Activated T-cell treated with anti-CD3 and anti-CD28 coated beads, Interleukin-2, amount 50 U/mL, for 24 hours (primary cell): ENCODE results near the gene ZNRF2.

ENCODE experiments used
- DNase-seq: peaks from one replicate; pipeline ENCODE4 v3.0.0-alpha.2; 2020
- H3K27ac Mint-ChIP-seq: 2 replicates; pipeline ENCODE4 v1.8.0; 2020; ENCODE audit warnings: mild to moderate bottlenecking, mixed read lengths
- H3K27me3 Mint-ChIP-seq: 2 replicates; pipeline ENCODE4 v1.8.0; 2020; ENCODE audit warnings: mixed read lengths
- H3K36me3 Mint-ChIP-seq: 2 replicates; pipeline ENCODE4 v1.8.0; 2020; ENCODE audit warnings: low read depth, mixed read lengths
- H3K4me1 Mint-ChIP-seq: 2 replicates; pipeline ENCODE4 v1.8.0; 2020; ENCODE audit warnings: low read depth, mixed read lengths
- H3K4me3 Mint-ChIP-seq: 2 replicates; pipeline ENCODE4 v1.8.0; 2020; ENCODE audit warnings: mild to moderate bottlenecking, moderate library complexity, mixed read lengths
- H3K9me3 Mint-ChIP-seq: 2 replicates; pipeline ENCODE4 v1.8.0; 2020; ENCODE audit warnings: mixed read lengths

The ZNRF2 gene

DNA sequence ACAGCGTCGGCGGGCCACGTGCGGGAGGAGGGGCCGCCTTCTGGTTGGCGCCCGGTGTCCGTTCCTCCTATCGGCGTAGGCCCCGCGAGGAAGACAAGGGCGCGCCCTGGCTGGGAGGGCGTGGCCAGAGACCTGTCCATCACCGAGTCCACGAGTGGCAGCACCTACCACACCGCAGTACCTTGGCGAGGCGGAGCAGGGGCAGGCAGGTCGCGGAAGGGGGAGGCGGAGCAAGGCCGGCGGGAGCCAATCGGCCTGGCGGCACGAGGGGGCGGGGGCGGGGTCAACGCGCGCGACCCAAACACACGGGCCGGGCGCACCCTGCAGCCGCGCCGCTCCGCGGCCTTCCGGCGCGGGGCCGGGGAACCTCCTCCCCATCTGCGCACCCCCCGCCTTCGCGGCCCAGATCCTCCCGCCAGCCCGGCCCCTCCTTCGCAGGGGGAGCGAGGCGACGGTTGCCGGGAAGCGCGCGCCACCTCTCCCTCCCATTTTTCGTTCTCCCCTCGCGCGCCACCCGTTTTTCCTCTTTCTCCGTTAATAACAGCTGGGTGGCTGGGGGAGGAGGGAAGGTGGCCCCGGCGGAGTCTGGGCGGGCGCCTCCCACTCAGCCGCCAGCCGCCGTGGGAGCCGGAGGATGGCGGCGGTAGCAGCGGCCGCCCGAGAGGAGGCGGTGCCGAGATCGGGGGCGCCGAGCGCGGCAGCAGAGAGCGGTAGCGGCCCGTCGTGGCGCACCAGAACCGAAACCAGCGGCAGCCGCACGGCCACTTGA, at the start of gene ZNRF2:
Gene ZNRF2 (plus strand): TSS at position 300 of the 769 bp plus-strand sequence. CDS start 761 bp downstream, outside the sequence.
- H3K27me3 Mint-ChIP-seq = no peaks in the 10 kb centered on the region
- DNase-seq = peak; percentile 98
- peaks cover 51% of the 10 kb centered on the region for H3K4me1 Mint-ChIP-seq
- peak within 1 kb of the TSS; percentile 94 for H3K27ac Mint-ChIP-seq
- H3K4me3 Mint-ChIP-seq = peak within 1 kb of the TSS; percentile 80
- H3K9me3 Mint-ChIP-seq = no peaks in the 10 kb centered on the region
- H3K36me3 Mint-ChIP-seq = peaks cover 8% of the 10 kb centered on the region

DNA sequence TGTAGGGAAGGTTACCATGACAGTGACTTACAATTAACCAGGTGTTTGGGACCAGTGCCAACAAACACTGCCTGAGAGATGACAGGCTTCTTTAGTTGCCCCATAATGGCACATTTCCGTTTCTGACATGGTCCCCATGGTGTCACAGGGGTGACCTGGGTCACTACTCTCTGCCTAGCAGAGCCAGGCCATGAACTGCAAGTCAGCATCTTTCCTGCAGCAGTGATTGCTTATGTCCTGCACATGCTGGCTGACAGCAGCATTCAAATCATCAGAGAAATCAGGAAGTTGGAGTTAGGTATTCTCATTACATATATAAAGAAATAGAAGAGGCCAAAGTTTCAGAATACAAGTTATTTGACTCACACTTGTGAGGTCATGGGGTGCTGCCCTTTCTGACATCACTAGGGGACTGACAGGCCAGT, 47.1 kb upstream of the ZNRF2 start:
- no peaks in the 10 kb centered on the region for H3K36me3 Mint-ChIP-seq
- DNase-seq = no peak

GRCh38 chr7:30238721-30239441, 45.5 kb upstream of the ZNRF2 start:
- Mint-ChIP-seq H3K4me3 (no peak overlapping the region), H3K4me1 (peaks cover 15% of the 10 kb centered on the region), H3K27ac (peak overlapping the region; percentile 27), H3K36me3 (no peaks in the 10 kb centered on the region), H3K27me3 (peaks cover 17% of the 10 kb centered on the region), H3K9me3 (no peaks in the 10 kb centered on the region)
- no peak for DNase-seq

More for the DNA sequence above, 47.1 kb upstream of the ZNRF2 start:
- Mint-ChIP-seq H3K27ac (no peak overlapping the region), H3K9me3 (no peaks in the 10 kb centered on the region), H3K4me1 (peaks cover 15% of the 10 kb centered on the region), H3K27me3 (peaks cover 17% of the 10 kb centered on the region), H3K4me3 (no peak overlapping the region)

- H3K9me3 Mint-ChIP-seq = no peaks in the 10 kb centered on the region
- peaks cover 17% of the 10 kb centered on the region for H3K27me3 Mint-ChIP-seq
- DNase-seq = no peak
- no peak overlapping the region for H3K27ac Mint-ChIP-seq
- H3K4me3 Mint-ChIP-seq = no peak overlapping the region
- peaks cover 18% of the 10 kb centered on the region for H3K4me1 Mint-ChIP-seq
- H3K36me3 Mint-ChIP-seq = no peaks in the 10 kb centered on the region
Observed at GRCh38 chr7:30240106-30240800, 44.1 kb upstream of the ZNRF2 start.

GRCh38 chr7:30241767-30242166, 42.6 kb upstream of the ZNRF2 start:
- no peaks in the 10 kb centered on the region for H3K36me3 Mint-ChIP-seq
- no peak overlapping the region for H3K27ac Mint-ChIP-seq
- peaks cover 17% of the 10 kb centered on the region for H3K27me3 Mint-ChIP-seq
- no peak for DNase-seq
- peaks cover 18% of the 10 kb centered on the region for H3K4me1 Mint-ChIP-seq
- no peak overlapping the region for H3K4me3 Mint-ChIP-seq
- H3K9me3 Mint-ChIP-seq = no peaks in the 10 kb centered on the region

DNA sequence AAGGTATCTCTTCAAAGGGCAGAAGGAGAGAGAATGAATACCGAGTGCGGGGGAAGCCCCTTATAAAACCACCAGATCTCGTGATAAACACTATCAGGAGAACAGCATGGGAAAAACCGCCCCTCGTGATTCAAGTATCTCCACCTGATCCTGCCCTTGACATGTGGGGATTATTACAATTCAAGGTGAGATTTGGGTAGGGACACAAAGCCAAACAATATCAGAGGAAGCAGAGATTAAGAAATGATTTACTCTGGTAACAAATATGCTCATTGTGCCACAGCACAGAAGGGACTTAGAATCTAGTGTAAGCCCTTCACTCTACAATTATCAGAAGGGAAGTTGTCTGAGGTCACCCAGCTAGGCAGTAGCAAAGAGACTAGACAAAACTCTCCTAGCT, 40.1 kb upstream of the ZNRF2 start:
- no peak for DNase-seq
- Mint-ChIP-seq H3K4me1 (peaks cover 13% of the 10 kb centered on the region), H3K9me3 (no peaks in the 10 kb centered on the region), H3K4me3 (no peak overlapping the region), H3K27me3 (peaks cover 13% of the 10 kb centered on the region), H3K36me3 (no peaks in the 10 kb centered on the region), H3K27ac (no peak overlapping the region)

GRCh38 chr7:30245913-30246312, 38.5 kb upstream of the ZNRF2 start:
- H3K36me3 Mint-ChIP-seq = no peaks in the 10 kb centered on the region
- peaks cover 4% of the 10 kb centered on the region for H3K27me3 Mint-ChIP-seq
- H3K4me3 Mint-ChIP-seq = no peak overlapping the region
- peaks cover 19% of the 10 kb centered on the region for H3K4me1 Mint-ChIP-seq
- DNase-seq = no peak
- H3K27ac Mint-ChIP-seq = no peak overlapping the region
- no peaks in the 10 kb centered on the region for H3K9me3 Mint-ChIP-seq

GRCh38 chr7:30246392-30246791, 38.0 kb upstream of the ZNRF2 start:
- Mint-ChIP-seq H3K36me3 (no peaks in the 10 kb centered on the region), H3K4me1 (peaks cover 21% of the 10 kb centered on the region), H3K9me3 (no peaks in the 10 kb centered on the region), H3K4me3 (no peak overlapping the region), H3K27ac (no peak overlapping the region), H3K27me3 (peaks cover 4% of the 10 kb centered on the region)
- no peak for DNase-seq

DNA sequence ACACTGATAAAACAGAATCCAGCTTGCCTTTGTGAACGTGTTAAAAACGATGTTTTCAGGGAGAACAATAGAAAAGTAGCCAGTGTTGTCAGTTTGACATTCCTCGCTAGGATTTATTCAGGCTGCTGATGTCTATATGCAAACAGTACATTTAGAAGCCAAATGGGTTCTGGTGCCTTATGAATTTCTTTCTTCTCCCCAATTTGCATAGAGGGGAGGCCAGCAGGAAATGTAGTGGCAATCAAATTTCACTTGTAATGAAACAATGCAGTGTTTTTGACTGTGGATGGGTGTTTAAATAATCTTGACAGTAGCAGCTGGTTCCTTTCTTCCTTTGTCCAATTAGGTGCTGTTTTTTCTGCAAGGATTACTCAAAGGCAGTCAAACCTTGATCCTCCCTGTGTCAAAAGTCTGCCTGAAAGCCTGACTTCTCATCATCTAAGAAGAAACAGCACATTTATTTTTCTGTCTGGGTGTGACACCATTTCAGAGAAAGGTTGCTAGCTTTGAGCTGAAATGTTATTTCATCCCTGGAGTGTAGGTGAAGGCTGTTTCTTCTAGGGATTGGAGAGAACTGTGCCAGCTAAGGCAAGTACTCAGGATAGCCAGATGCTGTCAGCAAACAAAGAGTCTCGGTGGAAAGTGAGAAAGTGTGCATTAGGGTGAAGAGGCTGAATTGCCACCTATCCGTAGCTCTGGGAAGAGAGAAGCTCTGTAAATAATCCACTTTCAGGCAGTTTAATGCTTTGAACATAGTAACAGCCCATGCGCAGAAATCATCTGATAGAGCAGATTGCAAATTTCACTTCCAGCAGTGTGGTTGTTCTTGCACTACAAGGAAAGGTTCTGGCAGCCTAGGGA, 36.6 kb upstream of the ZNRF2 start:
- Mint-ChIP-seq H3K4me1 (peaks cover 26% of the 10 kb centered on the region), H3K27me3 (no peaks in the 10 kb centered on the region), H3K27ac (no peak overlapping the region), H3K4me3 (no peak overlapping the region), H3K9me3 (no peaks in the 10 kb centered on the region), H3K36me3 (no peaks in the 10 kb centered on the region)
- no peak for DNase-seq

DNA sequence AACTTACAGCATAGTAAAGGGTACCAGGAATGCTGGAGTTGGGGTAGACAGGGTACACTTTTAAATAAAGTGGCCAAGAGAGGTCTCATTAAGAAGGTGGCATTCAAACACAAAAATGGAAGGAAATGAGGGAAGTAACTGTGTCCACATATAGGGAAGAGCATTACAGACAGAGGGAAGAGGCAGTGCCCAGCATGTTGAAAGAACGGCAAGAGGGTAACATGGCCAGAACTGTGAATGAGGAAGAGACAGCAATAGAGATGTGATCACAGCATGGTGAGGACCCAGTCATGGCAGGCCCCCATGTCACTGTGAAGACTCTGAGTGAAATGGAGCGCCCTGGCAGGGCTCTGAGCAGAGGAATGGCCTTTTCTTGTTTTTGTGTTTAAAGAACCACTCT, 35.1 kb upstream of the ZNRF2 start:
- no peaks in the 10 kb centered on the region for H3K27me3 Mint-ChIP-seq
- no peaks in the 10 kb centered on the region for H3K36me3 Mint-ChIP-seq
- H3K27ac Mint-ChIP-seq = no peak overlapping the region
- H3K4me3 Mint-ChIP-seq = no peak overlapping the region
- peaks cover 29% of the 10 kb centered on the region for H3K4me1 Mint-ChIP-seq
- no peak for DNase-seq
- no peaks in the 10 kb centered on the region for H3K9me3 Mint-ChIP-seq

- Mint-ChIP-seq H3K9me3 (no peaks in the 10 kb centered on the region), H3K27me3 (no peaks in the 10 kb centered on the region), H3K4me1 (peaks cover 28% of the 10 kb centered on the region), H3K4me3 (no peak overlapping the region), H3K36me3 (no peaks in the 10 kb centered on the region), H3K27ac (no peak overlapping the region)
- no peak for DNase-seq
Observed at GRCh38 chr7:30249986-30250774, 34.2 kb upstream of the ZNRF2 start.

DNA sequence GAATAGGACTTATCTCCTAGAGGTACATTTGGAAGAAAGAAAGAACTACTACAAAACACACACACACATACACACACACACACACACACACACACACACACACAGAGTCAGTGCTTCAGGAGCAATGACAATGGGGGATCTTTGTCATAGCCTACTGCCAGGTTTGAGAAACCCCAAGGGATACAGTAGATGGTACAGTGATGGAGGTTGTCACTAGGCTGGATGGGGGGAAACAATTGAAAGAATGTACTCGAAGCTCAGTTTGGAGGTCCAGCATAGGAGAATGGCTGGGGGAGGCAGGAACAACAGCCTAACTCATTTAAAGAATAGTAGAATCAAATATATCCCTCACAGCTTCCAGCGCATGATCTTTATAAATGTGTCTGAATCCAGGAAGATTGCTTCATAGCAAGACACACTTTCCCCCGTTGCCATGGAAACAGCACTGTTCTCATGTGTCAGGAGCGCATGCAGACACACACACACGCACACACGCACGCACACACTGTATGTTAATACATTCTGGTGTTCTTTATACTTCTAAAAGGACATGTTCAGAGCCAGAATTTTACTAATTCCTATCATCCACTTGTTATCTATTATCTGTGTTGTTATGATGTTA, 32.6 kb upstream of the ZNRF2 start:
- Mint-ChIP-seq H3K27me3 (no peaks in the 10 kb centered on the region), H3K27ac (no peak overlapping the region), H3K9me3 (no peaks in the 10 kb centered on the region), H3K4me3 (no peak overlapping the region), H3K4me1 (peaks cover 28% of the 10 kb centered on the region), H3K36me3 (no peaks in the 10 kb centered on the region)
- DNase-seq = no peak
